GM21423 (cell line): ENCODE results near the gene USP40.

Experiments used
- ATAC-seq: cut with Tn5 transposase; IDR thresholded peaks from one replicate; pipeline ENCODE4 v1.9.1; 2021; ENCODE audit warnings: mild to moderate bottlenecking, moderate library complexity; ENCODE audit not compliant: unreplicated experiment

The USP40 gene

GRCh38 chr2:233448575-233448974, 118.0 kb downstream of the USP40 start:
- ATAC-seq: no peak

DNA sequence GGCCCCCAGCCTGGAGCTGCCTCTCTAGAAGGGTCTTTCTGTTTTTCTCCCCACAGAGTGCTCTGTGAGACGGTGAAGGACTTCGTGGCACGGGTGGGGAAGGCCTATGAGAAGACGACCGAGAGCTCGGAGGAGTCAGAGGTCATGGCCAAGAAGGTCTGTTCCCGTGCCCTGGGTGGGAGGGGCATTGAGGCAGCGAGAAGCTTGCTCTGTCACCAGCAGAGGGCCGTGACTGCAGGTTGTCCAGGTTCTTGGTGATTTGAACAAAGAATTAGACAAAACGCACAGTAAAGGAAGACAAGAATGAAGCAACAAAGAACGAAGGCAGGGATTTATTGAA, 118.4 kb downstream of the USP40 start:
- ATAC-seq: no peak

DNA sequence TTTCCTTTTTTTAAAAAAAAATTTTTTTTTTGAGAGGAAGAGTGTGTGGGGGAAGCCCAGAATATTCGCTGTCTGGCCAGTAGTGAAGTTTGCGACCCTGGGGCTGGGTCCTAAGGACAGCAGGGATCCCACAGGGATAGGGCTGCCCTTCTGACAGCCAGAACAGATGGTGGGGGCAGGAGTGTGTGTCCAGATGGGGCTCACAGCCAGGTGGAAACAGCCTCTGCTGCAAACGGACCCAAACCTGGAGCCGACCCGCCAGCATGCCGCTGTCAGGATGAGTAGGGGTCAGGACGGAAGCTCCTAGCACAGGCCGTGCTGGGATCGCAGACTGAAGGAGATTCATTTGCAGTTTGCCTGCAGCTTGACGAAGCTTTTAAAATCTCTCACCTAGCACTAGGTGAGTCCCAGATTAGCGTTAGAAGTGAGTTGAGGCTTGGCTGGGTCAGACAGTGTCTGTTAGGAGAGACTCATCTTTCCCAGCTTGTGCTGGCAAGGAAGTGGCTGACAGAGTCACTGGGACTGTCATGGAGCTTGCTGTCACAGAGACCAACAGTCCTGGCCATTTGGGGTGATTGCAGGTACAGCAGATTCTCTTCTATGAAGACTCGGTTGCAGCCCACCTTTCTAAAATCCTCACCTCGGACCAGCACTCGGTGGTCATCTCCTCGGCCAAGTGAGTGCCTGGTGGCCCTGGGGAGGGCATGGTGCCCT, 118.9 kb downstream of the USP40 start:
- no peak for ATAC-seq

- ATAC-seq: no peak
Observed at GRCh38 chr2:233446606-233447305, 119.8 kb downstream of the USP40 start.

DNA sequence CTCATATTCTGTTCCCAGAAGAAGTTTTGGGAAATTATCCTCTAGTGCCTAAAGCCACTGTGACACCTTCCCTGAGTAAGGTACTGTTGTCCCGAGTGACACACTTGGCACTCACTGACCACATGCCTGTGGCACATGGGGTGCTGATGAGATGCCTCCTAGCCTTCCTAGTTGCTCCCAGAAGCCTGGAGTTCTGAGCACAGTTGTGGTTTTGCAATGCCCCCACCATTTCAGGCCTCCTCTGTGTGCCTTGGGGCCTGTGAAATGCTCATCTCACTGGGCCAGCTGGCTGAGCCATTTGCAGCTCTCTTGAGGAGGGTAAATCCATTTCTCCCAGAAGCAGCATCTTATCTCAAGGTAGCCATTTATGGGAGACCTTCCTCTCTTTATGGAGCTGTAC, 120.5 kb downstream of the USP40 start:
- ATAC-seq: no peak

DNA sequence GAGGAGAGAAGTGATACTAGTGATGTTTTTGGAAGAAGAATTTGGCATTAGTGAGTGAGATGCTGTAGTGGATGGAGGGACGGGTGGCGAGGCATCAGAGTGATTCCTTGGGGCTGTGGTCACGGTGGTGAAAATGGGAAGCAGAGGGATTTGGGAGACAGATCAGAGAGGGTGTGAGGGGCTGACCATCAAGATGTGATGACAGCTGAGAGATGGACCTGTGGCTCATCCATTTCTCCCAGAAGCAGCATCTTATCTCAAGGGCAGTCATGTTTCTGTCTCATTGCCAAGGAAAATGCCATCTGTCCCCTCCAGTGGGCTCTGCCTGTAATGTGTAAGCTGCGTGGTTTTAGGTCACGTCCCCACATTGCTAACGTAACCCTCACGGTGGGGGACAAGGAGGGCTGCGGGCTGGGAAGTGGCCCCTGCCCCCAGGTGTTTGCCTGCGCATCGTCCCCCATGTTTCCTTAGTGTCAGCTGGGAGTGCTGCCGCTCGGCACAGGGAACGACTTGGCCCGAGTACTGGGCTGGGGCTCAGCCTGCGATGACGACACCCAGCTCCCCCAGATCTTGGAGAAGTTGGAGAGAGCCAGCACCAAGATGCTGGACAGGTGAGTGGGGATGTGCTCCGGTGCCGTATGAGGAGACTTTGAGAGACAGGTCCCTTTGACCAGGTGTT, 121.3 kb downstream of the USP40 start:
- ATAC-seq: no peak

- ATAC-seq: no peak
Observed at GRCh38 chr2:233444501-233444900, 122.1 kb downstream of the USP40 start.

DNA sequence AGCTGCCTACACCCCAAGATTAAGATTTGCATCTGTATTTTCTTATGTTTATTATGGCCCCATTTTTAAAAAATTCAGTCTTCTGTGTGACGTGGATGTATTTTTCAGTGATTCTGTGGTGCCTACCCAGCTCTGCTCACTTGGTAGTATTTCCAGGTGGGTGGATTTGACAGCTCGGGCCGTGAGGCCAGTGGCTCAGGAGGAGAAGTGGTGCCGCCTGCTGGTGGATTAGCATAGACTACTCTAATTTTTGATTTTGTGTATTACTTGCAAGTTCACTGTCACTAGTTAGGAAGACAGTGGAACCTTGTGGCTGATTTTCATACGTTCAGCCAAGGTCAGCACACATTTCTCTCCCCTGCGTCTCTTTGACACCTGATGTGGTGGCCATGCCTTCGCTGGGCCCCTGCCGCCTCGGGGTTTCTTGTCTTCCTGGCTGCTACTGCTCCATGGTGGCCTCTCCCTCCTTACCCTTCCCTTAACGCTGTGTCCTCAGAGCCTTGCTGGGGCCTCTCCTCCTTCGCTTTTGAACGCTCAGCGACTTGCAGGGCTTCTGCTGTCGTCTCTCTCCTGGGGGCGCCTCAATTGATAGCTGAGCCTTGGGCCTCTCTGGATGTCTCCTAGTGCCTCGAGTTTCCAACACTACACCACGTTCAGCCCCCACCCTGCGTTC, 122.9 kb downstream of the USP40 start:
- peak; percentile 57 for ATAC-seq

DNA sequence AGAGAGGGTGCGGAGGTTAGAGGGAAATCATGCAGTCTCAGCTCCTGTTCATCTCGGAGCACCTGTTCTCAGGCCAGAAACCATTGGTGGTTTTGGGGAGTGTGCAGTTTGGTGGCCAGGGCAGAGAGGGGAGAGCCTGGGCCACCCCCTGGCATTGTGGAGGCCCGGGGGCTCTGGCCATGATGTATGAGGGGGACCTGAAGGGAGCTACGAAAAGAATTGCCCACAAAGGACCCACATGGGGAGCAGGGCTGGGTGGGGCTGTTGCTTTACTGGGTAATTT, 124.6 kb downstream of the USP40 start:
- ATAC-seq: no peak

GRCh38 chr2:233441161-233442027, 125.2 kb downstream of the USP40 start:
- no peak for ATAC-seq

DNA sequence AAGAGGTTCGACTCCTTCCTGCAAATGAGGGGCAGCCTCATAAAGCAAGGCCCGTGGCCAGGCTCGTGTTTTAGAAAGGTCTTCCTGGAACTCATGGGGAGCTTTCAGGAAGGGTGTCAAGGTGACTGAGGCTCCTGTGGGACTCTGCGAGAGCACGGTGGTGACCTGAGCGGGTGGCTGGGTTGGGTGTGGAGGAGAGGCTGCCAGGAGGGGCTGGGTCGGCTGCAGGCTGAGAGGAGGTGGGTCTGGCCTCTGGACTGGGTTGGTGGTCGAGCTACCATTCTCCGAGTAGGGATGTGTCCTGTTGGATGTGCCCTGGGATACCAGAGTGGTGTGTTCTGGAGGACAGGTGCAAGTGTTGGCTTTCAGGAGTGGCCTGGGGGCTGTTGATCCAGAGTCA, 125.9 kb downstream of the USP40 start:
- no peak for ATAC-seq

DNA sequence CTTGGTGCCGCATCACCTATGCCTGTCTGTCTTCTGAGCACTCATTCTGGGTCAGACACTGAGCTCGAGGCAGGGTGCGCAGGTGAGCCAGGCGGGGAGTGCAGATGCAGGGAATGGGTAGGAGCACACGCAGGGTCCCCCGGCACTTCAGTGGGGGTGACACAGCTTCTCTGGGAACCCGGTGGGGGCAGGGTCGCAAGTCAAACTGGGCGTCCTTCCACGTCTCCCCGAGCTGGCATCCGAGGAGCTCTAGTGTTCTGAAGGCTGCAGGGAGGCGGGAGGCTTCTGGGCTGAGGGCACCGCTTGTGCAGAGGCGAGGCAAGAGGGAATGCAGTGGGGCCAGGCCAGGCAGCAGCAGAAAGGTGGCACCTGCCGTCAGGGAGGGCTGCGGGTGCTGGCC, 126.3 kb downstream of the USP40 start:
- no peak for ATAC-seq

DNA sequence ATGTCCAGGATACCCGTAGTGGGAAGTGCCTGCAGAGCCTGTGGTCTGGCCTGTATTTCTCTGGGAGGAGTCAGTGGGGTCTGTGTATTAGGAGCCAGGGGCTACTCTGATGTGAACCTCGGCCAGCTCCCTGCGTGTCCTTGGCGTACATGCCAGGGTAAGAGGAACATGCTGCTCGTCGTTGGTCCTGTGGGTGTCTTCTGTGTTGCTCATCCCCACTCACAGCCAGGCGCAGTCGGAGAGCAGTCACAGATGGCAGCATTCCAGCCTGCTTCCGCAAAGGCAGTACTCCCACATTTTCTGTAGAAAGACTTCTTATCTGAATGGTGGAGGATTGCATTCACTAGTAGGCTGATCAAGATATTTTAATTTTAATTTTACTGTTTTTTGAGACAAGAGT, 127.4 kb downstream of the USP40 start:
- ATAC-seq: no peak

GRCh38 chr2:233438573-233439147, 127.9 kb downstream of the USP40 start:
- ATAC-seq: no peak

GRCh38 chr2:233437439-233437955, 129.1 kb downstream of the USP40 start:
- no peak for ATAC-seq

DNA sequence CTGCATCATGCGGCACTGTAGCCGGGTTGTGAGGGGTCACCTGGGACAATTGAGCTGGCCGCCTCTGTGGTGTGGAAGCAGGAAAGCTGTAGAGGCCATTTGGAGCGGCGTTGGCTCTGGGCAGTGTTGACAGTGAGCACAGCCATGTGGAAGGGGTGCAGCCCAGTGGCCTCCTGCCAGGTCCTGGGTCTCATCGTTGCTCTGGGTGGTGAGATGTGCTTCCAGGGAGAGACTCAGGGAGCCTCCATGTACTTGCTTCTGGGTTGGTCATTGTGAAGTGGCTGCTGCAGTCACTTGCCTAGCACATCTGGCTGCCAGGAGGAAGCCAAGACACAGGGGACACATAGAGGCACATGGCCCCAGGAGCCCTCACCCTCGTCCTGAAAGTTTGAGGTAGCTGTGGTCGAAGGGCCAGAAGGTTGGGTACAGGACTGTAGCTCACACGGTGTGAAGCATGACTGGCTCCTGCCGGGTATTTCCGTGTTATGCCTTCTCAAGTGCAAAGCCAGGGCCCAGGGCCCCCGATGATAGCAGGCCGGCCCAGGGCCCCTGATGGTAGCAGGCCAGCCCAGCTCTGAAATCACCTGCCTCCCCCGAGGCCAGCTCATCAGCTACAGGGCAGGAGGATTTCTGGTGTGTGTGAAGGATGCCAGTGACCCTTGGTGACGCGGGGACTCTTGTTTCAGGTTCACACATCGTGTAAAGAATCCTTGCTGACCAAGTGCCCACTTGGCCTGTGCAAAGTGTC, 129.7 kb downstream of the USP40 start:
- no peak for ATAC-seq

DNA sequence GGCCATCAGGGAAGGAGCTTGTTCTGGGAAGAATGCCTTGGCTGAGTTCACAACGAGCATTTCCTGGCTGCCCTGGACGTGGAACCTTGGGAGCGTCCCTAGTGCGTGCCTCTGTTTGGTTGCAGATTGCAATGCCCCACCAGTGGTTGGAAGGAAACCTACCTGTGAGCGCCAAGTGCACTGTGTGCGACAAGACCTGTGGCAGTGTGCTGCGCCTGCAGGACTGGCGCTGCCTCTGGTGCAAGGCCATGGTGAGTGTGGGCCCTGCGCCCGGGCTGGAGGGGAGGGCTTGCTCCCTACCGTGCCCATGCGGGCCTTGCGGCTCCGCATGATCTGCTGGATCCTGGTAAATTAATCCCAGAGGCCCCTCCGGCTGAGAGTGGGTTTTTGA, 130.4 kb downstream of the USP40 start:
- no peak for ATAC-seq

DNA sequence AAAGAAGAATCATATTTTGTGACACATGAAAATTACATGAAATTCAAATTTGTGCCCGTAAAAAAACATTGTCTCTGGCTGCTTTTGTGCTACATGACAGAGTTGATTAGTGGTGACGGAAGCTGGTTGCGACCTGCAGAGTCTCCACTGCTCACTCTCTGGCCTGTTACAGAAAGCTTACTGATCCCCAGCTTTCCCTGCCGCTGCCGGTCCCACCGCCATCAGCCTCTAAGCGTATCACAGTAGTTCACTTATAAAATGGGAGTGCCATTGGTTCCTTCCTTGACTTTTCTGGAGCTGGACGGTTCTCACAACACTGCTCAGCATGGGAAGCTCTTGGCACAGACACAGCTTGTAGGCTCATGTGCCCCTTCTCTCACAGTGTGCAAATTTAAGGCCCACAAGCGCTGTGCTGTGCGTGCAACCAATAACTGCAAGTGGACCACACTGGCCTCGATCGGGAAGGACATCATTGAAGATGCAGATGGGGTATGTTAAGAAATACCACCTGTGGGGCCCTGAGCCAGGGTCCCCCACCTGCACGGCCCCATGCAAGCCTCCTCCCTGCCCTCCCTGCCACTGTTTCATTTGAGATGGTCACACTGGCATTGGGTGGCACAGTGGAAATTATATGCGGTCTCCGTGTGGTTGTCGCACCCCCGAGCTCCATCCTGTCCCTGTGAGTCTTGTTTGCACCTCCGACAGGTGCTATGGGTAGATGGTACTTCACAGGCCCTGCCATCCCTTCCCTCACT, 131.0 kb downstream of the USP40 start:
- no peak for ATAC-seq
